IMR-90 (cell line): ENCODE data around the gene SLC16A1.
"Not testable (repeated sequence)": the region's sequence is repeated elsewhere in the genome, so short reads cannot be mapped to it uniquely, and the experiment has no call there.

Experiments
- MXI1 ChIP-seq: IDR thresholded peaks from 2 replicates; pipeline ENCODE4 v1.6.1; 2012; ENCODE audit warnings: low read depth, mild to moderate bottlenecking, low read length, moderate library complexity, borderline replicate concordance
- POLR2A ChIP-seq: IDR thresholded peaks from 2 replicates; pipeline ENCODE4 v1.6.1; 2012; ENCODE audit warnings: mild to moderate bottlenecking, low read depth, low read length
- RCOR1 ChIP-seq: IDR thresholded peaks from 2 replicates; pipeline ENCODE4 v1.6.1; 2012; ENCODE audit warnings: mild to moderate bottlenecking, low read length, improper control_type of control experiment; ENCODE audit not compliant: insufficient replicate concordance
- SMC3 ChIP-seq: fragments of 150-350 bp; IDR thresholded peaks from 2 replicates; pipeline ENCODE4 v1.6.1; 2016; ENCODE audit warnings: low read depth, mild to moderate bottlenecking, antibody characterized with exemption, low read length, moderate library complexity
- TF ChIP-seq, protein P1 (sequence below): conservative IDR thresholded peaks from 2 replicates; pipeline ENCODE4 v1.5.1; 2012; ENCODE audit warnings: mild to moderate bottlenecking, low read depth, low read length, improper control_type of control experiment

DNA sequence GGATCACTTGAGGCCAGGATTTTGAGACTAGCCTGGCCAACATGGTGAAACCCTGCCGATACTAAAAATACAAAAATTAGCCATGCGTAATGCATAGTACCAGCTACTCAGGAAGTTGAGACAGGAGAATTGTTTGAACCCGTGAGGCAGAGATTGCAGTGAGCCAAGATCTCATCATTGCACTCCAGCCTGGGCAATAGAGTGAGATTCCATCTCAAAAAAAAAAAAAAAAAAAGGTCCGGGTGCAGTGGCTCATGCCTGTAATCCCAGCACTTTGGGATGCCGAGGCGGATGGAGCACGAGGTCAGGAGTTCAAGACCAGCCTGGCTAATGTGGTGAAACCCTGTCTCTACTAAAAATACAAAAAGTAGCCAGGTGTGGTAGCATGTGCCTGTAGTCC lies 2.2 kb upstream of the SLC16A1 start:
- TF ChIP-seq, protein P1, sequence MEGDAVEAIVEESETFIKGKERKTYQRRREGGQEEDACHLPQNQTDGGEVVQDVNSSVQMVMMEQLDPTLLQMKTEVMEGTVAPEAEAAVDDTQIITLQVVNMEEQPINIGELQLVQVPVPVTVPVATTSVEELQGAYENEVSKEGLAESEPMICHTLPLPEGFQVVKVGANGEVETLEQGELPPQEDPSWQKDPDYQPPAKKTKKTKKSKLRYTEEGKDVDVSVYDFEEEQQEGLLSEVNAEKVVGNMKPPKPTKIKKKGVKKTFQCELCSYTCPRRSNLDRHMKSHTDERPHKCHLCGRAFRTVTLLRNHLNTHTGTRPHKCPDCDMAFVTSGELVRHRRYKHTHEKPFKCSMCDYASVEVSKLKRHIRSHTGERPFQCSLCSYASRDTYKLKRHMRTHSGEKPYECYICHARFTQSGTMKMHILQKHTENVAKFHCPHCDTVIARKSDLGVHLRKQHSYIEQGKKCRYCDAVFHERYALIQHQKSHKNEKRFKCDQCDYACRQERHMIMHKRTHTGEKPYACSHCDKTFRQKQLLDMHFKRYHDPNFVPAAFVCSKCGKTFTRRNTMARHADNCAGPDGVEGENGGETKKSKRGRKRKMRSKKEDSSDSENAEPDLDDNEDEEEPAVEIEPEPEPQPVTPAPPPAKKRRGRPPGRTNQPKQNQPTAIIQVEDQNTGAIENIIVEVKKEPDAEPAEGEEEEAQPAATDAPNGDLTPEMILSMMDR: not testable (repeated sequence)
- not testable (repeated sequence) for TF ChIP-seq POLR2A, SMC3, MXI1, RCOR1
